K562 (cell line): ENCODE measurements around the gene C6orf163. TPM values are rescaled to one million over a fixed set of nuclear protein-coding genes. Genes with fewer than 3 reads are reported as not detected.
A peak's percentile ranks its signal among the peaks of the same experiment; 100 is the strongest.

ENCODE experiments used
- ATAC-seq: fragments of 200-7000 bp; cut with Tn5 transposase; 3 replicates; pipeline ENCODE4 v1.9.1; 2020; ENCODE audit warnings: moderate library complexity
- BruUV-seq: library from RNA; stranded (reverse); fragments of 400-500 nt; replicated peaks from 2 replicates; lab custom pipeline; 2021; lab: Mats Ljungman, UMichigan
- CTCF ChIA-PET: fragments of 300-600 bp; formaldehyde crosslinking; extraction: SDS; loops from one replicate; lab custom pipeline; 2021; ENCODE audit warnings: low intra/inter-chr PET ratio; lab: Yijun Ruan, JAX
- POLR2A ChIA-PET: fragments of 300-600, 350-650 bp; sonication (Branson Sonifier 250); formaldehyde crosslinking; extraction: SDS; loops from one replicate; lab custom pipeline; 2021; ENCODE audit warnings: antibody characterized with exemption, inconsistent platforms; lab: Yijun Ruan, JAX
- DNase-seq, 4 experiments: peaks; one replicate each; pipeline versions ENCODE4 v3.0.0 to v3.0.0-alpha.2; 2011 to 2018; ENCODE audit warnings: low spot score in 3 of 4, mixed read lengths in 3 of 4; ENCODE audit errors: extremely low read depth in 1 of 4
- FAIRE-seq: peaks from 2 replicates; lab custom pipeline; 2011; peaks lifted over from hg19 to GRCh38; lab: Jason Lieb, UNC
- H2AFZ ChIP-seq: 2 replicates; pipeline ENCODE4 v1.6.0; 2011; ENCODE audit warnings: low read depth, low read length, control low read depth, inconsistent platforms
- H3K27ac ChIP-seq: fragments of 200-600 bp; 3 replicates; pipeline ENCODE4 v1.8.0; 2011; ENCODE audit warnings: low read depth, mild to moderate bottlenecking, control low read depth, inconsistent platforms, low read length, moderate library complexity, mixed read lengths; ENCODE audit errors: extremely low read depth
- H3K27me3 ChIP-seq, 2 experiments: fragments of 300-600 bp in 1 of 2; 2 replicates in 1 of 2; 3 replicates in 1 of 2; pipeline versions ENCODE4 v1.6.0 to v1.8.0; 2011; ENCODE audit warnings: inconsistent platforms in 2 of 2, low read length in 2 of 2, mild to moderate bottlenecking in 1 of 2, mixed read lengths in 1 of 2, moderate library complexity in 1 of 2; ENCODE audit not compliant: control insufficient read depth in 2 of 2, insufficient read depth in 2 of 2
- H3K36me3 ChIP-seq: fragments of 300-600 bp; 3 replicates; pipeline ENCODE4 v1.8.0; 2011; ENCODE audit warnings: mild to moderate bottlenecking, low read length, inconsistent platforms; ENCODE audit not compliant: control insufficient read depth, insufficient read depth
- H3K4me1 ChIP-seq, 2 experiments: fragments of 200-600 bp in 1 of 2; replicated peaks in 1 of 2; 2 replicates in 1 of 2; 3 replicates in 1 of 2; pipeline versions ENCODE4 v1.5.1 to v1.8.0; 2011; ENCODE audit warnings: inconsistent platforms in 2 of 2, low read length in 2 of 2, mild to moderate bottlenecking in 1 of 2, mixed read lengths in 1 of 2, moderate library complexity in 1 of 2; ENCODE audit not compliant: control insufficient read depth in 2 of 2, insufficient read depth in 2 of 2
- H3K4me2 ChIP-seq: 2 replicates; pipeline ENCODE4 v1.6.1; 2011; ENCODE audit warnings: low read length, control low read depth, inconsistent platforms, mixed read lengths; ENCODE audit not compliant: insufficient read depth
- H3K4me3 ChIP-seq: fragments of 200-600 bp; sonication (generic), shearing (Covaris generic); 2 replicates; pipeline ENCODE4 v1.5.1; 2016; ENCODE audit warnings: control low read depth, inconsistent platforms
- H3K79me2 ChIP-seq: fragments of 200-600 bp; 3 replicates; pipeline ENCODE4 v1.8.0; 2011; ENCODE audit warnings: low read length, inconsistent platforms; ENCODE audit not compliant: control insufficient read depth, insufficient read depth
- H3K9ac ChIP-seq, 2 experiments: 2 replicates each; pipeline versions ENCODE4 v1.6.0 to v1.6.1; 2011; ENCODE audit warnings: low read depth in 2 of 2, low read length in 2 of 2, control low read depth in 1 of 2, inconsistent platforms in 1 of 2, mild to moderate bottlenecking in 1 of 2, mixed read lengths in 1 of 2; ENCODE audit not compliant: insufficient read depth in 1 of 2
- H3K9me1 ChIP-seq: one replicate; pipeline ENCODE4 v1.6.0; 2011; ENCODE audit warnings: inconsistent platforms, mild to moderate bottlenecking, low read length, moderate library complexity; ENCODE audit not compliant: control insufficient read depth, insufficient read depth
- H3K9me3 ChIP-seq: replicated peaks from 2 replicates; pipeline ENCODE4 v1.5.1; 2011; ENCODE audit warnings: low read depth, low read length, inconsistent platforms; ENCODE audit not compliant: control insufficient read depth, insufficient read depth
- H4K20me1 ChIP-seq: replicated peaks from 2 replicates; pipeline ENCODE4 v1.6.1; 2011; ENCODE audit warnings: low read length, inconsistent platforms, mixed read lengths; ENCODE audit not compliant: control insufficient read depth, insufficient read depth
- CBFA2T3 ChIP-seq: fragments of 450-650 bp; IDR thresholded peaks from 2 replicates; pipeline ENCODE4 v1.6.1; 2017
- CREBBP ChIP-seq: IDR thresholded peaks from one replicate; pipeline ENCODE4 v1.6.1; 2012; ENCODE audit warnings: low read depth, mild to moderate bottlenecking, control low read depth, inconsistent platforms, low read length
- CTBP1 ChIP-seq: fragments of 450-650 bp; IDR thresholded peaks from 2 replicates; pipeline ENCODE4 v1.6.1; 2016; ENCODE audit warnings: borderline replicate concordance
- ETV5 ChIP-seq: sonication (generic); formaldehyde crosslinking; IDR thresholded peaks from 2 replicates; pipeline ENCODE4 v1.4.0; 2020; ENCODE audit warnings: low read depth, mild to moderate bottlenecking, missing genetic modification reagents
- ETV6 ChIP-seq, 3 experiments: fragments of 150-350 bp in 1 of 3; sonication (generic) in 1 of 3; formaldehyde crosslinking in 1 of 3; IDR thresholded peaks; 2 replicates each; pipeline versions ENCODE4 v1.6.1 to v1.8.0; 2014 to 2022; ENCODE audit warnings: borderline replicate concordance in 2 of 3, low read depth in 2 of 3, antibody characterized with exemption in 1 of 3, low read length in 1 of 3, mild to moderate bottlenecking in 1 of 3, missing genetic modification reagents in 1 of 3
- GABPB1 ChIP-seq: sonication (generic); formaldehyde crosslinking; IDR thresholded peaks from 2 replicates; pipeline ENCODE4 v1.8.0; 2022; ENCODE audit warnings: mild to moderate bottlenecking, missing genetic modification reagents
- NRF1 ChIP-seq, 2 experiments: fragments of 450-650 bp; IDR thresholded peaks in 1 of 2; conservative IDR thresholded peaks in 1 of 2; 2 replicates each; pipeline ENCODE4 v1.6.1; 2014; ENCODE audit warnings: mild to moderate bottlenecking in 2 of 2
- TAF1 ChIP-seq: IDR thresholded peaks from 2 replicates; pipeline ENCODE4 v1.6.1; 2011; ENCODE audit warnings: mild to moderate bottlenecking, low read length, moderate library complexity; ENCODE audit not compliant: insufficient read depth, control insufficient read depth, severe bottlenecking; ENCODE audit errors: extremely low read depth
- WGBS: fragments of 100-300 bp; shearing (Covaris generic); methylation state at CpG from one replicate; pipeline ENCODE4 v1.1.6; 2016; ENCODE audit warnings: low coverage, mixed read lengths; ENCODE audit not compliant: insufficient coverage; ENCODE audit errors: missing lambda C conversion rate; 5-methylcytosine and 5-hydroxymethylcytosine counted together
- in situ Hi-C: fragments of 300-500 bp; cut with MboI; formaldehyde crosslinking; loops from 4 replicates; pipeline ENCODE4 v1.15.0; 2018; ENCODE audit warnings: inconsistent platforms, mixed read lengths
- intact Hi-C: fragments of 100-400 bp; cut with micrococcal nuclease; formaldehyde crosslinking; loops from 2 replicates; pipeline ENCODE4 v1.14.2; 2022
- polyA plus RNA-seq, 8 experiments: library from polyadenylated mRNA; depleted of rRNA in 4 of 8; stranded (reverse) in 5 of 8; unstranded in 3 of 8; fragments of >200 nt; fragmentation: Nextera tagmentation in 2 of 8; fragmentation: Illumina TruSeq in 1 of 8; extraction: Ambion mirVana in 2 of 8; extraction: Trizol in 1 of 8; gene quantifications; 2 replicates each; pipeline versions ENCODE4 v1.2.1 to v1.2.3, GENCODE V29; 2011 to 2014; ENCODE audit warnings: inconsistent platforms in 1 of 8, missing spikeins in 1 of 8
- total RNA-seq, 7 experiments: library from RNA; depleted of rRNA in 6 of 7; stranded (reverse); fragments of >200 nt in 6 of 7; fragmentation: Illumina TruSeq in 2 of 7; extraction: Trizol in 2 of 7; gene quantifications; 2 replicates each; pipeline versions ENCODE4 v1.2.1 to v1.2.3, GENCODE V29; 2011 to 2021; ENCODE audit warnings: low replicate concordance in 1 of 7
- TF ChIP-seq, protein P1 (sequence below): IDR thresholded peaks from 3 replicates; pipeline ENCODE4 v1.6.1; 2011; ENCODE audit warnings: borderline replicate concordance, mild to moderate bottlenecking; ENCODE audit not compliant: insufficient read length, insufficient read depth
- TF ChIP-seq, protein P2 (sequence below): fragments of 450-650 bp; IDR thresholded peaks from 2 replicates; pipeline ENCODE4 v1.6.1; 2016; ENCODE audit warnings: borderline replicate concordance
- TF ChIP-seq, protein P3 (sequence below): fragments of 200-400 bp; formaldehyde crosslinking; IDR thresholded peaks from 2 replicates; pipeline ENCODE4 v1.6.1; 2017; ENCODE audit warnings: mild to moderate bottlenecking, low read depth, low read length, moderate library complexity

Gene C6orf163
- total and polyA plus RNA-seq, 9 of the 15 experiments (the other 6 are each of a cell fraction or from before 2014, with no cell fraction given): 0.67 to 4.7 (median 1.5) TPM

DNA sequence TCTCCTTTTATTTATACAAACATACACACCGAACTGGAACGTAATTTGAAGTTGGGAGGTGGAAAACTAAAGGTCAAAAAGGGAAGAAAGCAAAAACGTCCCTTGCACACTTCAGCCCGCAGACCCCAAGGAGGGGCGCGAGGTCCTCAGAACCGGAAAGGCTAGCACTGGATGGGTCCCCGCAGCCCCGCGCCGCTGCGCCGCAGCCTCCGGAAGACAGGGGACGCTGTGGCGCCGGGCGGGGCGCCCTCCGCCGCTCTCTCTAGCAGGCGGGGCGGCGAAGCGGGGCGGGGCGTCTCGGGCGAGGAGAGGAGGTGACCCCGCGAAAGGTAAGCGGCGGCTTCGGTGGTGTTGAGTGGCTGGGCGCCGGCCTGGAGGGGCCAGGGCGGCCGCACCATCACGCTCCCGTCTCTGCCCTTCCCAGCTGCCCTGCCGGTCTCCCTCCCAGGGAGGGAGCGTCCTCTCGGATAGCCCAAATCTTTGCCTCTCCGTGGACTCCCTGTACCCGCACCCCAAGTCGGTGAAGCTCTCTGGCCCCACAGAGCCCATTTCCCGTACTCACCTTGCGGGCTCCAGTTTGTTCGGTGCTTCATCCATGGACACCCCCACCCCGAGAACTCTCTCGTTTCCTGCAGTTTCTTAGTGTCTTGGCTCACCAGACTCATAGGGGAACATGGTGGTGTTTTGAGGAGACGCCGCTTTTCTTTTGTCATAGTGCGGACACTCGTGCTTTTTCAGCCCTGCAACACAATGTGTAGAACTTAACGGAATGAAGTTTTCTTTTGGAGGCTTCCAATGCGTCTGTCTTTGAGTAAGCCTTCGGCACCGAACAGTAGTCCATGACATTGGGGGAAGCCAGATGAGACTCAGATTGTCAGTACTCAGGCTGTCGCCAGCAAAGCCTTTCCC, 22.1 kb upstream of the C6orf163 start, which contains the start of gene SMIM8:
TSS of gene SMIM8 (plus strand) at position 285 of the 909 bp plus-strand sequence. CDS start 14,444 bp downstream, outside the sequence.
- Histone ChIP-seq H3K9me3 (no peaks in the 10 kb centered on the region), H3K27ac (peak within 1 kb of the TSS; percentile 86), H3K4me2 (peak within 1 kb of the TSS; percentile 91), H3K27me3 (no peaks in the 10 kb centered on the region), H3K4me3 (peak within 1 kb of the TSS; percentile 91), H3K9ac (peak within 1 kb of the TSS; percentile 93 to 99), H3K9me1 (no peaks in the 10 kb centered on the region), H3K79me2 (peaks cover 9% of the 10 kb centered on the region), H4K20me1 (no peaks in the 10 kb centered on the region), H3K36me3 (no peaks in the 10 kb centered on the region), H2AFZ (peak within 1 kb of the TSS; percentile 95), H3K4me1 (peaks cover 0 to 3% of the 10 kb centered on the region in 2 experiments; a peak in 3 of 5 replicates)
- in situ Hi-C loops (no loop called here), intact Hi-C loops (loop anchor here (1.0 to 5.0 kb wide), 3 partner anchors 42 to 255 kb away; no protein-coding TSS in a partner anchor)
- peak; percentile 98 for ATAC-seq
- POLR2A ChIA-PET: interaction anchor here (1.0 kb wide), 2 partner anchors 23 to 42 kb away, joined by 3 read pairs; no protein-coding TSS in a partner anchor
- CTCF ChIA-PET: interaction anchor here (0.6 kb wide), 1 partner anchor 247 kb away, joined by 3 read pairs; no protein-coding TSS in a partner anchor
- no TSS peak for BruUV-seq
- WGBS: under 1% methylated on average over 52 of the region's 60 CpGs
- no peak for FAIRE-seq
- DNase-seq: peak; percentile 92 to 93 (median 92)
- TF ChIP-seq CREBBP: no peak
- TF ChIP-seq, protein P1, sequence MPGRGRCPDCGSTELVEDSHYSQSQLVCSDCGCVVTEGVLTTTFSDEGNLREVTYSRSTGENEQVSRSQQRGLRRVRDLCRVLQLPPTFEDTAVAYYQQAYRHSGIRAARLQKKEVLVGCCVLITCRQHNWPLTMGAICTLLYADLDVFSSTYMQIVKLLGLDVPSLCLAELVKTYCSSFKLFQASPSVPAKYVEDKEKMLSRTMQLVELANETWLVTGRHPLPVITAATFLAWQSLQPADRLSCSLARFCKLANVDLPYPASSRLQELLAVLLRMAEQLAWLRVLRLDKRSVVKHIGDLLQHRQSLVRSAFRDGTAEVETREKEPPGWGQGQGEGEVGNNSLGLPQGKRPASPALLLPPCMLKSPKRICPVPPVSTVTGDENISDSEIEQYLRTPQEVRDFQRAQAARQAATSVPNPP: no peak
- TF ChIP-seq GABPB1 (CRISPR knock-in tag): peak; percentile 60; the same call in 1 of the 2 replicates
- TF ChIP-seq ETV6 (IDR thresholded peaks at IDR 0.05; ENCODE audit: borderline replicate concordance in 1 of 2, low read depth in 2 of 2, low read length in 1 of 2): no peak
- TF ChIP-seq ETV6 (CRISPR knock-in tag; IDR thresholded peaks at IDR 0.05; ENCODE audit: borderline replicate concordance): no peak
- TF ChIP-seq NRF1 (conservative IDR thresholded peaks at IDR 0.05 in 1 of 2, IDR thresholded peaks at IDR 0.05 in 1 of 2): peak; percentile 27 to 45; a peak in 3 of 4 replicates
- TF ChIP-seq CTBP1: peak; percentile 80
- TF ChIP-seq, protein P2, sequence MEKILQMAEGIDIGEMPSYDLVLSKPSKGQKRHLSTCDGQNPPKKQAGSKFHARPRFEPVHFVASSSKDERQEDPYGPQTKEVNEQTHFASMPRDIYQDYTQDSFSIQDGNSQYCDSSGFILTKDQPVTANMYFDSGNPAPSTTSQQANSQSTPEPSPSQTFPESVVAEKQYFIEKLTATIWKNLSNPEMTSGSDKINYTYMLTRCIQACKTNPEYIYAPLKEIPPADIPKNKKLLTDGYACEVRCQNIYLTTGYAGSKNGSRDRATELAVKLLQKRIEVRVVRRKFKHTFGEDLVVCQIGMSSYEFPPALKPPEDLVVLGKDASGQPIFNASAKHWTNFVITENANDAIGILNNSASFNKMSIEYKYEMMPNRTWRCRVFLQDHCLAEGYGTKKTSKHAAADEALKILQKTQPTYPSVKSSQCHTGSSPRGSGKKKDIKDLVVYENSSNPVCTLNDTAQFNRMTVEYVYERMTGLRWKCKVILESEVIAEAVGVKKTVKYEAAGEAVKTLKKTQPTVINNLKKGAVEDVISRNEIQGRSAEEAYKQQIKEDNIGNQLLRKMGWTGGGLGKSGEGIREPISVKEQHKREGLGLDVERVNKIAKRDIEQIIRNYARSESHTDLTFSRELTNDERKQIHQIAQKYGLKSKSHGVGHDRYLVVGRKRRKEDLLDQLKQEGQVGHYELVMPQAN: peak; percentile 62; the same call in 1 of the 2 replicates
- peak; percentile 84 for TF ChIP-seq TAF1
- peak; percentile 21; the same call in 1 of the 2 replicates for TF ChIP-seq CBFA2T3
- TF ChIP-seq, protein P3, sequence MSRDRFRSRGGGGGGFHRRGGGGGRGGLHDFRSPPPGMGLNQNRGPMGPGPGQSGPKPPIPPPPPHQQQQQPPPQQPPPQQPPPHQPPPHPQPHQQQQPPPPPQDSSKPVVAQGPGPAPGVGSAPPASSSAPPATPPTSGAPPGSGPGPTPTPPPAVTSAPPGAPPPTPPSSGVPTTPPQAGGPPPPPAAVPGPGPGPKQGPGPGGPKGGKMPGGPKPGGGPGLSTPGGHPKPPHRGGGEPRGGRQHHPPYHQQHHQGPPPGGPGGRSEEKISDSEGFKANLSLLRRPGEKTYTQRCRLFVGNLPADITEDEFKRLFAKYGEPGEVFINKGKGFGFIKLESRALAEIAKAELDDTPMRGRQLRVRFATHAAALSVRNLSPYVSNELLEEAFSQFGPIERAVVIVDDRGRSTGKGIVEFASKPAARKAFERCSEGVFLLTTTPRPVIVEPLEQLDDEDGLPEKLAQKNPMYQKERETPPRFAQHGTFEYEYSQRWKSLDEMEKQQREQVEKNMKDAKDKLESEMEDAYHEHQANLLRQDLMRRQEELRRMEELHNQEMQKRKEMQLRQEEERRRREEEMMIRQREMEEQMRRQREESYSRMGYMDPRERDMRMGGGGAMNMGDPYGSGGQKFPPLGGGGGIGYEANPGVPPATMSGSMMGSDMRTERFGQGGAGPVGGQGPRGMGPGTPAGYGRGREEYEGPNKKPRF: no peak
- peak; percentile 71 for TF ChIP-seq ETV5 (CRISPR knock-in tag)
